ENCODE results near the gene TMEM74B.

TMEM74B gene

GRCh38 chr20:1131354-1131753, 53.4 kb downstream of the TMEM74B start:
- DNase-seq: no peak

DNA sequence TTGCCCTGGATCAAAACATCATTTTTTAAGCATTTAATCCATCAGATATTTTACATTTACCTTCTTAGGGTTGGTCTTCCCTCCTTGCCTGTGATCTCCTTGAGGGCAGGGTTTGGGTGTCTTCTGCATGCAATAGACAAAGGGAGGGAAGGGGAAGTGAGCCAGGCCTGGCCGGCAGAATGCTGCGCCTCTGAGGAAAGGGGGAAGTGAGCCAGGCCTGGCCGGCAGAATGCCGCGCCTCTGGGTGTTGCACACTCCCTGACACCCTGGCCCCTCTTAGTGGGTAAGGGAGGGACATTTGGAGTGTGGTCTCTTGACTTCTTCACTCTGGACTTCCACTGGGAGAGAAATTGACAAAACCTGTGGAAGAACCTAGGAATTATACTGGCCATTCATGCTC, 53.9 kb downstream of the TMEM74B start:
- no peak for DNase-seq
